GM19468 (cell line): ENCODE measurements around the gene DLG2.
"Not testable (repeated sequence)": the region's sequence is repeated elsewhere in the genome, so short reads cannot be mapped to it uniquely, and the experiment has no call there.

Experiments used
- ATAC-seq: cut with Tn5 transposase; IDR thresholded peaks from one replicate; pipeline ENCODE4 v1.9.1; 2021; ENCODE audit warnings: mild to moderate bottlenecking, moderate library complexity, moderate number of reproducible peaks; ENCODE audit not compliant: unreplicated experiment; ENCODE audit errors: extremely low read depth

The DLG2 gene

GRCh38 chr11:84887055-84887629 is 740.0 kb downstream of the DLG2 start:
- ATAC-seq: no peak

- ATAC-seq: no peak
These were observed 740.8 kb downstream of the DLG2 start for GRCh38 chr11:84886344-84886743.

DNA sequence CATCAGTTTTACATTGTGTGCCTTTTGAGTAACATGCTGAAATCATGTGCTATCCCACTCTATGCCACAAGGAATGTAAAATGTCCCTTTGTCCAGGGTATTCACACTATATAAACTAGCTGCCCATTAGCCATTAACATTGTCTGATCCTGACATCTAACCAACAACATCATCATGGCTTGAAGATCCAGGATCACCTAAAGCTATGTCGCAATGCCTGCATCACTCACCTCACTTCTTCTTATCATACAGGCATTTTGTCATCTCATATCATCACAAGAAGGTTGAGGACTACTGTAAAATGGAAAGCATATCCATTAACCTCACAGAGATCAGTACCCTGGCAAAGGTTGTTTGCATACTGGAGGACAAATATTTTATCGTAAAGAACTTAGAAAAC is 742.3 kb downstream of the DLG2 start:
- no peak for ATAC-seq

GRCh38 chr11:84882056-84882455 is 745.1 kb downstream of the DLG2 start:
- ATAC-seq: no peak

- no peak for ATAC-seq
These were observed 756.0 kb downstream of the DLG2 start for GRCh38 chr11:84871116-84871515.

DNA sequence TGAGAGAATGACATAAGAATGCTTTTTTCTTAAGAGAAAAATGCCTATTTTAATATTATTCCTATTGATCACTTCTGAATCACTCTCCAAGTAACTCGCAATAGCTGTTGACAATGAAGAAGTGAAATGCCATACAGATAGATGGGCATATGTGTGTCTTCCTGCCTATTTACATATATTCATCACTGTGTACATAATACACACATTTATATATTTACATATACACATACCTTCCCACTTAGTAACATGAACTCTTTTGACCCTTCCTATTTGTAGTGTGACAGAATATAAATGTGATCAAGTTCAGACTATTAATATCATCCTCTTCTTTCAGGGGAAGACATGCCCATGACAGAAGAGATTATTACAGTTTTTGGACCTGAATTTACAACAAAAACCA is 756.7 kb downstream of the DLG2 start:
- ATAC-seq: no peak

GRCh38 chr11:84866922-84867321 is 760.2 kb downstream of the DLG2 start:
- ATAC-seq: no peak

DNA sequence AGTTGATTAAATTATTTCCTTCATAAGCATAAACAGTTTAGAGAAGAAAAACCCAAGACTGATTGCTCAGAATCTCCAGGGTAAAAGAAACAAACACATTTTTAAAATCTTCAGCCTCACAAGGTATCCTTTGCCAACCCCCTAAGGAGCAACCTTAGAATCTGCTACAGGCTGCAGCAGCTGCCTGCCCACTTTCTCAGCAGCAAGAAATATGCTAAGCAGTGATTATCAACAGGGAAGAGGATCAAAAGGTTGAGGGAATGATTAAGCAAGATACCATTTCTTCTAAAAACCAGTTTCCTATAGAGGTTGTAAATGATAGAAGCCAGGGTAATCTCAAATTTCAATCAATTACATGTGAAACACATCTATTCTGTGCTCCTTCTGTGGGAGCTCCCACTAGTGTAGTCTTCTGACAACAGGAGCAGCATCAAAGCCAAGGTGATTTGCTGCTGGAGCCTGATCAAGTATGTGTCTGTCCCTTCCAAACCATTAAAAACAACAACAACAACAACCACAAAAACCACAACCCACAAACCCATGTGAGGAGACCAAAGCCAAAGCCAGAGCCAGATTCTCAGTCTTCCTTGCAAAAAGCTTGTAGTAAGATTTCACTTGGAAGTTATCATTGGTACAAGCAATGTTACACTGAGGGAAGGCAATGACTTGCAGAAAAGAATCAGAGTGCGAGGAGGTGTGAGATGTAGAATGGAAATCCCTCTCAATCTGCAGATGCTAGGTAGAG is 761.2 kb downstream of the DLG2 start:
- no peak for ATAC-seq

DNA sequence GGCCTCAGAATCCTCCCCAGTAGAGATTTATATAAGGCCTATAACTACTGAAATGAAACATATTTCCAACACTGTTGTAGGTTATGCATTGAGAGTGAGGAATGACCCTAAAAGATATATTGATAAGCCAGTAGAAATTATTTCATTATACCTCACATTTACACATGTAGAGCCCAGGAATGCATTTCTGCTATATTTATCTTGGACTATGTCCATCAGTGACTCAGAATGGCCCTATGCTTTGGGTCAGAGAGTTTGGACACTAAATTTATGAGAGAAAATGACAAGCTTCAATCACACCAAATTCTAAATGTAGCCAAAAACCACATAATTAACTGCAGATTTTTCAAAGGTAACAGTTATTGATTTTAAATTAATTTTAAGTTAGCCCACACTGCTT is 761.9 kb downstream of the DLG2 start:
- no peak for ATAC-seq

DNA sequence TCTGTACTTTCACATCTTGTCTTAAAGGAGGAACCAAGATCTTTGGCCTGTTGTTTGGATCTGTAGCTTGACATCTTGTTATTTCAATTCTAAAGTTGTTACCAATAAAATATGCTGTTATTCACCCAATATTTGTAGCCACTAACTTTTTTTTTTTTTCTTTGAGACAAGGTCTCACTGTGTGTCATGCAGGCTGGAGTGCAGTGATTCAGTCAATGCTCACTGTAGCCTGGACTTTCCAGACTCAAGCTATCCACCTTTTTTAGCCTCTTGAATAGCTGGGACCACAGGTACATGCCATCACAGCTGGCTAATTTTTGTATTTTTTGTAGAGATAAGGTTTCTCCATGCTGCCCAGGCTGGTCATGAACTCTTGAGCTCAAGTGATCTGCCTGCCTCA is 769.4 kb downstream of the DLG2 start:
- ATAC-seq: no peak

GRCh38 chr11:84855508-84856245 is 771.5 kb downstream of the DLG2 start:
- no peak for ATAC-seq

DNA sequence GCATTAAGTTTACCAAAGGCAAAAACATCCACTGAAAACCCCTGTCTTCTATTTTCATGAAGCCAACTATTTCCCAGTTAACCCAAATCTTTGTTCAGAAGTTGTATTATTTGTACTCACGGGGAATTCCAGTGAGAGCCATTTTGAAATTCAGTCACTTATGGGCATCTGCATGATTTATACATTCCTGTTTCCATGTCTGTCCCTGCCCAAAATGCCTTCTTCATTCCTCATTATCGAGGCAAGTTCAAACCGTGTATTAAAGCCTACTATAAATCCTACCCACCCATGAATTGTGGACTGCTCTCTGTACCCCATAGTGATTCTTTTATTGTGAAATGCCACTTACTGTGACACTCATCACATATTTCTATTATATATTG is 772.7 kb downstream of the DLG2 start:
- ATAC-seq: no peak

DNA sequence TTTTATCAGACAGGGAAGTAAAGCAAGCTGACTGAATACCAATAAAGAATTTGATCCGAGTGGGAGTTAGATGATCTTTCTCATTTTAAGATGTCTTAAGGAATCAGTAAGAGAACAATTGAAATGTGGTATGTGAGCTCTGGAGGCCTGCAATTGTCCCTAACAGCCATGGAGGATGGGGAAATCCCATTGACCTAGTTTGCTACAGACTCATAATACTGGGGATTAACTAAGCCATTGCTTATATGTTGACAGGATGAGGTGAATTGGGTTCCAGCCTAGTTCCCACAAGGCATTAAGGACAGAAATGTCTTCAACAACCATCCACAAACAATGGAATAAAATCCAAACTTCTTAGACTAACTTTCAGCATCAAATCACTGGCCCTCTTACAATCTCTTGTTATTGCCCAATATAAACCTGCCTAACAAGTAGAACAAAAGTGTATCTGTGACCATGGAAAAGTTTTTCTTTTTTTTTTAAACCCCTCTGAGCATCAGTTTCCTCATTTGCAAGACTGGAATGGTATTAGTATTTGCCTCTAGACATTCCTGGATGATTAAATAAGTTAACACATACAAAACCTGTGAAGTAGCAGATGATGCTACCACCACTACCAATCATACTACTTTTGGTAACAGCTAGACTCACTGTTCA is 773.2 kb downstream of the DLG2 start:
- no peak for ATAC-seq

DNA sequence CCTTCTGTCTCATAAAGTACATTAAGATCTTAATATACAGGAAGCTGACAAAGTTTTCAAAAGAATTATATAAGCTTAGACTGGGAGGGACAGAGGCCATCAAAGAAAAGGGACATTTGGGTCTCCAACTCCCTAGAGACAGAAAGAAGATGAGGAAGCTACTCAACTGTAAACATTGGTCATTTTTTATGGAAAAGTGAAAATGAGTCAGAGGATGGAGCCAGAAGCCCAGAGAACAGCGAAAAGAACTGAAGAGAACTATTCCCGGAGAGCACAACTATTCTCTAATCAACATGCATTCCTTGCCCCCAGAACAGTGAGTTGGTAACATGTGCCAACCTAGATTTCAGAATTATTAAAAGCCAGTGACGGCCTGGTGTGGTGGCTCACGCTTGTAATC is 779.3 kb downstream of the DLG2 start:
- ATAC-seq: no peak

DNA sequence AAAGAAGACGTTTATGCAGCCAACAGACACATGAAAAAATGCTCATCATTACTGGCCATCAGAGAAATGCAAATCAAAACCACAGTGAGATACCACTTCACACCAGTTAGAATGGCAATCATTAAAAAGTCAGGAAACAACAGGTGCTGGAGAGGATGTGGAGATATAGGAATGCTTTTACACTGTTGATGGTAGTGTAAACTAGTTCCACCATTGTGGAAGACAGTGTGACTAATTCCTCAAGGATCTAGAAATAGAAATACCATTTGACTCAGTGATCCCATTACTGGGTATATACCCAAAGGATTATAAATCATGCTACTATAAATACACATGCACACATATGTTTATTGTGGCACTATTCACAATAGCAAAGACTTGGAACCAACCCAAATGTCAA is 786.9 kb downstream of the DLG2 start:
- ATAC-seq: not testable (repeated sequence)

- ATAC-seq: no peak
These were observed 789.6 kb downstream of the DLG2 start for GRCh38 chr11:84837402-84838069.

- no peak for ATAC-seq
These were observed 790.8 kb downstream of the DLG2 start for GRCh38 chr11:84836371-84836770.

DNA sequence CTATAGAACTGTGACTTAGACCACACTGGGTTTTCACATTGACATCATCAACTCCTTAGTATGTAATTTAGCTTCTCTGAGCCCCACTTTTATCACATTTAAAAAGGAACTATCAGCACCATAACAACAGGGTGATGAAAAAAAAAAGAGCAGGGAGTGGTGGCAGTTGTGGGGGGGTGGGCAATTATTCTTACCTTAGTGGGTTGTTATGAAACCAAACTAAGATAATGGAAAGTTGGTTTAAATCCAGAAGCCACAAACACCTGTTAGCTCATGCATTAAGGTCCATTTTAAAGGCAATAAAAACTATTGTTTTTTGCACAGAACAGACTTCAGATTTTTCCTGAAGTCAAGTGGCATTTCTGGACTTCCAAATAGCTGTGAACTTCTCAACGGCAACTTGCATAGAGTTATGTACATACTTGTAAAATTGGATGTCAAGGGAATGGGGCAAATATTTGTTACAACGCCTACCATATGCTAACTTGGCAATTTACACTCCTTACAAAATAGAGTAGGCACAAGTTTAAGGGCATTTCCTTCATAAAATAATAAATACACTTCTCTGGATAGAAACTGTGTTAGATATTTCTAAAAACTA is 793.6 kb downstream of the DLG2 start:
- ATAC-seq: no peak

DNA sequence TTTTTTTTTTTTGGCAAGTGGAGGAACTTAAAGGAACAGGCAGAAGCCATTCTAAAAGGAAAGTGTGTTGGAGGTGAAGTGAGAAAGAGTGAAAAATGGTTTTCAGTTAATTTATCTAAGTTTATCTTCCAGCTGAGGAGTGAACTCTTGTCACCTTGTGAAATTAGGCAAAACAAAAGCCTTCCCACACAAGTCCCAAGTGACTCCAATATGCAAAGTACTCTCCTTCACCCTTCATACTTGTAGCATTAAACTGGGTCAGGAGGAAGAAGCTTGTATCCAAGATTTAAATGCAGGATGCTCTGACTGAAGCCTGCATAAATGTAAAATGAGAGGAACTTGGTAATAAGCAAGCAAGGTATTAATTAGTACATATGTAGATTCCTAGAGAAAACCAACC is 796.8 kb downstream of the DLG2 start:
- ATAC-seq: no peak

DNA sequence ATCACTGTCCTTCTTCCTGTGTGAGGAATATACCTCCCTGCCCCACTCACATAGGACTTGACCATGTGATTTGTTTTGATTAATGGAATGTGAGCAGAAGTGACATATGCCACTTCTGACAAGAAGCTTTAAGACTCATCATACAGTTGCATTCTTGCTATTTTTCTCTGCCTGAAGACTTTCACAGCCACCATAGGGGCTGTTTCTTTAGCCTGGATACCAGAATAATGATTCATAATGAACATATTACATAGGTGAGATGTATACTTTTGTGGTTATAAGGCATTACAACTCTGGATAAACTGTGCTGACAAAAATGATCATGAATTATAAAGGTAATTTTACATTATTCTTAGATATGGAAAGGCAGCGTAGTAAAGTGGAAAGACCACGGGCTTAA is 798.0 kb downstream of the DLG2 start:
- ATAC-seq: no peak
